WTC11 (cell line): ENCODE measurements around the gene RBM34.

Experiments used
- TF ChIP-seq, protein P1 (sequence below): sonication (generic); formaldehyde crosslinking; IDR thresholded peaks from 2 replicates; pipeline ENCODE4 v1.8.1; 2023; ENCODE audit warnings: mild to moderate bottlenecking, missing genetic modification reagents, moderate library complexity
- TF ChIP-seq, protein P2 (sequence below): sonication (generic); formaldehyde crosslinking; IDR thresholded peaks from 2 replicates; pipeline ENCODE4 v1.8.0; 2022; ENCODE audit warnings: mild to moderate bottlenecking, missing genetic modification reagents

DNA sequence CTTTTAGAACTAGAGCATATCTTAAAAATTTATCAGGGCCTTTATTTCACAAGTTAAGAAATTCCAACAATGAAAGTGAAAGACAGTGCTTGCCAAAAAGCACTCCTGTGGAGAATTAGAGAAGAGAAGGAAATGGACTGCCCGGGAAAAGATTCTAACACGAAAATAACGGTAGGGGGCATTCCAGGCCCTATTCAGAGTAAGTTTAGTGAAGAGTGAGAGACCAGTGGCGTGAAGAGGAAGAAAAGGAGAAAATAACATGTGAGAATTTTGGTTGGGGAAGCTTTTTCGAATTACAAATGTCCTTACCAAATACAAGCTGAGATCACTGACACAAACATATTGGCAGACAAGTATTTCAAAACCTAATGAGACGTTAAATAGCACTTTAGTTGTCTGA, 38.4 kb upstream of the RBM34 start:
- TF ChIP-seq, protein P1, sequence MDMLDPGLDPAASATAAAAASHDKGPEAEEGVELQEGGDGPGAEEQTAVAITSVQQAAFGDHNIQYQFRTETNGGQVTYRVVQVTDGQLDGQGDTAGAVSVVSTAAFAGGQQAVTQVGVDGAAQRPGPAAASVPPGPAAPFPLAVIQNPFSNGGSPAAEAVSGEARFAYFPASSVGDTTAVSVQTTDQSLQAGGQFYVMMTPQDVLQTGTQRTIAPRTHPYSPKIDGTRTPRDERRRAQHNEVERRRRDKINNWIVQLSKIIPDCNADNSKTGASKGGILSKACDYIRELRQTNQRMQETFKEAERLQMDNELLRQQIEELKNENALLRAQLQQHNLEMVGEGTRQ, result no peak
- TF ChIP-seq, protein P2, sequence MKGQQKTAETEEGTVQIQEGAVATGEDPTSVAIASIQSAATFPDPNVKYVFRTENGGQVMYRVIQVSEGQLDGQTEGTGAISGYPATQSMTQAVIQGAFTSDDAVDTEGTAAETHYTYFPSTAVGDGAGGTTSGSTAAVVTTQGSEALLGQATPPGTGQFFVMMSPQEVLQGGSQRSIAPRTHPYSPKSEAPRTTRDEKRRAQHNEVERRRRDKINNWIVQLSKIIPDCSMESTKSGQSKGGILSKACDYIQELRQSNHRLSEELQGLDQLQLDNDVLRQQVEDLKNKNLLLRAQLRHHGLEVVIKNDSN (CRISPR knock-in tag), result no peak
